K562 (cell line): ENCODE results near the gene PPP1R15B. TPM values are rescaled to one million over a fixed set of nuclear protein-coding genes. Genes with fewer than 3 reads are reported as not detected.

ENCODE experiments used
- ATAC-seq: fragments of 200-7000 bp; cut with Tn5 transposase; 3 replicates; pipeline ENCODE4 v1.9.1; 2020; ENCODE audit warnings: moderate library complexity
- BruUV-seq: library from RNA; stranded (reverse); fragments of 400-500 nt; replicated peaks from 2 replicates; lab custom pipeline; 2021; lab: Mats Ljungman, UMichigan
- CTCF ChIA-PET: fragments of 300-600 bp; formaldehyde crosslinking; extraction: SDS; loops from one replicate; lab custom pipeline; 2021; ENCODE audit warnings: low intra/inter-chr PET ratio; lab: Yijun Ruan, JAX
- POLR2A ChIA-PET: fragments of 300-600, 350-650 bp; sonication (Branson Sonifier 250); formaldehyde crosslinking; extraction: SDS; loops from one replicate; lab custom pipeline; 2021; ENCODE audit warnings: antibody characterized with exemption, inconsistent platforms; lab: Yijun Ruan, JAX
- DNase-seq, 4 experiments: peaks; one replicate each; pipeline versions ENCODE4 v3.0.0 to v3.0.0-alpha.2; 2011 to 2018; ENCODE audit warnings: low spot score in 3 of 4, mixed read lengths in 3 of 4; ENCODE audit errors: extremely low read depth in 1 of 4
- FAIRE-seq: peaks from 2 replicates; lab custom pipeline; 2011; peaks lifted over from hg19 to GRCh38; lab: Jason Lieb, UNC
- H2AFZ ChIP-seq: 2 replicates; pipeline ENCODE4 v1.6.0; 2011; ENCODE audit warnings: low read depth, low read length, control low read depth, inconsistent platforms
- H3K27ac ChIP-seq: fragments of 200-600 bp; 3 replicates; pipeline ENCODE4 v1.8.0; 2011; ENCODE audit warnings: low read depth, mild to moderate bottlenecking, control low read depth, inconsistent platforms, low read length, moderate library complexity, mixed read lengths; ENCODE audit errors: extremely low read depth
- H3K27me3 ChIP-seq, 2 experiments: fragments of 300-600 bp in 1 of 2; 2 replicates in 1 of 2; 3 replicates in 1 of 2; pipeline versions ENCODE4 v1.6.0 to v1.8.0; 2011; ENCODE audit warnings: inconsistent platforms in 2 of 2, low read length in 2 of 2, mild to moderate bottlenecking in 1 of 2, mixed read lengths in 1 of 2, moderate library complexity in 1 of 2; ENCODE audit not compliant: control insufficient read depth in 2 of 2, insufficient read depth in 2 of 2
- H3K36me3 ChIP-seq: fragments of 300-600 bp; 3 replicates; pipeline ENCODE4 v1.8.0; 2011; ENCODE audit warnings: mild to moderate bottlenecking, low read length, inconsistent platforms; ENCODE audit not compliant: control insufficient read depth, insufficient read depth
- H3K4me1 ChIP-seq, 2 experiments: fragments of 200-600 bp in 1 of 2; replicated peaks in 1 of 2; 2 replicates in 1 of 2; 3 replicates in 1 of 2; pipeline versions ENCODE4 v1.5.1 to v1.8.0; 2011; ENCODE audit warnings: inconsistent platforms in 2 of 2, low read length in 2 of 2, mild to moderate bottlenecking in 1 of 2, mixed read lengths in 1 of 2, moderate library complexity in 1 of 2; ENCODE audit not compliant: control insufficient read depth in 2 of 2, insufficient read depth in 2 of 2
- H3K4me2 ChIP-seq: 2 replicates; pipeline ENCODE4 v1.6.1; 2011; ENCODE audit warnings: low read length, control low read depth, inconsistent platforms, mixed read lengths; ENCODE audit not compliant: insufficient read depth
- H3K4me3 ChIP-seq: fragments of 200-600 bp; sonication (generic), shearing (Covaris generic); 2 replicates; pipeline ENCODE4 v1.5.1; 2016; ENCODE audit warnings: control low read depth, inconsistent platforms
- H3K79me2 ChIP-seq: fragments of 200-600 bp; 3 replicates; pipeline ENCODE4 v1.8.0; 2011; ENCODE audit warnings: low read length, inconsistent platforms; ENCODE audit not compliant: control insufficient read depth, insufficient read depth
- H3K9ac ChIP-seq, 2 experiments: 2 replicates each; pipeline versions ENCODE4 v1.6.0 to v1.6.1; 2011; ENCODE audit warnings: low read depth in 2 of 2, low read length in 2 of 2, control low read depth in 1 of 2, inconsistent platforms in 1 of 2, mild to moderate bottlenecking in 1 of 2, mixed read lengths in 1 of 2; ENCODE audit not compliant: insufficient read depth in 1 of 2
- H3K9me1 ChIP-seq: one replicate; pipeline ENCODE4 v1.6.0; 2011; ENCODE audit warnings: inconsistent platforms, mild to moderate bottlenecking, low read length, moderate library complexity; ENCODE audit not compliant: control insufficient read depth, insufficient read depth
- H3K9me3 ChIP-seq: replicated peaks from 2 replicates; pipeline ENCODE4 v1.5.1; 2011; ENCODE audit warnings: low read depth, low read length, inconsistent platforms; ENCODE audit not compliant: control insufficient read depth, insufficient read depth
- H4K20me1 ChIP-seq: replicated peaks from 2 replicates; pipeline ENCODE4 v1.6.1; 2011; ENCODE audit warnings: low read length, inconsistent platforms, mixed read lengths; ENCODE audit not compliant: control insufficient read depth, insufficient read depth
- GATAD2B ChIP-seq: fragments of 450-650 bp; IDR thresholded peaks from 2 replicates; pipeline ENCODE4 v1.6.1; 2017; ENCODE audit warnings: mild to moderate bottlenecking, borderline replicate concordance
- KDM4B ChIP-seq, 2 experiments: fragments of 450-650 bp in 1 of 2; sonication (generic) in 1 of 2; IDR thresholded peaks; 2 replicates each; pipeline ENCODE4 v1.6.1; 2016 to 2017; ENCODE audit warnings: borderline replicate concordance in 2 of 2, antibody characterized with exemption in 1 of 2, low read depth in 1 of 2, mild to moderate bottlenecking in 1 of 2
- MNT ChIP-seq, 2 experiments: fragments of 450-650 bp; conservative IDR thresholded peaks; 2 replicates each; pipeline ENCODE4 v1.6.1; 2017; ENCODE audit warnings: mild to moderate bottlenecking in 2 of 2, moderate library complexity in 2 of 2
- MYC ChIP-seq, 2 experiments: fragments of 250-450 bp in 1 of 2; sonication (Bioruptor Pico) in 1 of 2; IDR thresholded peaks; 2 replicates each; pipeline versions ENCODE4 v1.5.1 to v1.6.1; 2012 to 2021; ENCODE audit warnings: low read depth in 2 of 2, borderline replicate concordance in 1 of 2, improper control_type of control experiment in 1 of 2, low read length in 1 of 2, mild to moderate bottlenecking in 1 of 2, moderate library complexity in 1 of 2
- ZNF740 ChIP-seq, 3 experiments: fragments of 200-800 bp in 1 of 3; sonication (Bioruptor generic) in 1 of 3; sonication (generic) in 1 of 3; formaldehyde crosslinking in 1 of 3; IDR thresholded peaks; 2 replicates each; pipeline versions ENCODE4 v1.6.1 to v1.8.0; 2016 to 2022; ENCODE audit warnings: mild to moderate bottlenecking in 2 of 3, missing compliant biosample characterization in 2 of 3, missing genetic modification characterization in 2 of 3, missing genetic modification reagents in 1 of 3
- WGBS: fragments of 100-300 bp; shearing (Covaris generic); methylation state at CpG from one replicate; pipeline ENCODE4 v1.1.6; 2016; ENCODE audit warnings: low coverage, mixed read lengths; ENCODE audit not compliant: insufficient coverage; ENCODE audit errors: missing lambda C conversion rate; 5-methylcytosine and 5-hydroxymethylcytosine counted together
- in situ Hi-C: fragments of 300-500 bp; cut with MboI; formaldehyde crosslinking; loops from 4 replicates; pipeline ENCODE4 v1.15.0; 2018; ENCODE audit warnings: inconsistent platforms, mixed read lengths
- intact Hi-C: fragments of 100-400 bp; cut with micrococcal nuclease; formaldehyde crosslinking; loops from 2 replicates; pipeline ENCODE4 v1.14.2; 2022
- polyA plus RNA-seq, 8 experiments: library from polyadenylated mRNA; depleted of rRNA in 4 of 8; stranded (reverse) in 5 of 8; unstranded in 3 of 8; fragments of >200 nt; fragmentation: Nextera tagmentation in 2 of 8; fragmentation: Illumina TruSeq in 1 of 8; extraction: Ambion mirVana in 2 of 8; extraction: Trizol in 1 of 8; gene quantifications; 2 replicates each; pipeline versions ENCODE4 v1.2.1 to v1.2.3, GENCODE V29; 2011 to 2014; ENCODE audit warnings: inconsistent platforms in 1 of 8, missing spikeins in 1 of 8
- total RNA-seq, 7 experiments: library from RNA; depleted of rRNA in 6 of 7; stranded (reverse); fragments of >200 nt in 6 of 7; fragmentation: Illumina TruSeq in 2 of 7; extraction: Trizol in 2 of 7; gene quantifications; 2 replicates each; pipeline versions ENCODE4 v1.2.1 to v1.2.3, GENCODE V29; 2011 to 2021; ENCODE audit warnings: low replicate concordance in 1 of 7
- TF ChIP-seq, protein P1 (sequence below): fragments of 250-450 bp; sonication (Bioruptor Pico); IDR thresholded peaks from 2 replicates; pipeline ENCODE4 v1.4.0; 2020; ENCODE audit warnings: mild to moderate bottlenecking, moderate library complexity

PPP1R15B gene
- total and polyA plus RNA-seq, 9 of the 15 experiments (the other 6 are each of a cell fraction or from before 2014, with no cell fraction given) = 17.0 to 48.1 (median 30.8) TPM

GRCh38 chr1:204408602-204409001, 3.0 kb downstream of the PPP1R15B start (continued):
- TF ChIP-seq, protein P1, sequence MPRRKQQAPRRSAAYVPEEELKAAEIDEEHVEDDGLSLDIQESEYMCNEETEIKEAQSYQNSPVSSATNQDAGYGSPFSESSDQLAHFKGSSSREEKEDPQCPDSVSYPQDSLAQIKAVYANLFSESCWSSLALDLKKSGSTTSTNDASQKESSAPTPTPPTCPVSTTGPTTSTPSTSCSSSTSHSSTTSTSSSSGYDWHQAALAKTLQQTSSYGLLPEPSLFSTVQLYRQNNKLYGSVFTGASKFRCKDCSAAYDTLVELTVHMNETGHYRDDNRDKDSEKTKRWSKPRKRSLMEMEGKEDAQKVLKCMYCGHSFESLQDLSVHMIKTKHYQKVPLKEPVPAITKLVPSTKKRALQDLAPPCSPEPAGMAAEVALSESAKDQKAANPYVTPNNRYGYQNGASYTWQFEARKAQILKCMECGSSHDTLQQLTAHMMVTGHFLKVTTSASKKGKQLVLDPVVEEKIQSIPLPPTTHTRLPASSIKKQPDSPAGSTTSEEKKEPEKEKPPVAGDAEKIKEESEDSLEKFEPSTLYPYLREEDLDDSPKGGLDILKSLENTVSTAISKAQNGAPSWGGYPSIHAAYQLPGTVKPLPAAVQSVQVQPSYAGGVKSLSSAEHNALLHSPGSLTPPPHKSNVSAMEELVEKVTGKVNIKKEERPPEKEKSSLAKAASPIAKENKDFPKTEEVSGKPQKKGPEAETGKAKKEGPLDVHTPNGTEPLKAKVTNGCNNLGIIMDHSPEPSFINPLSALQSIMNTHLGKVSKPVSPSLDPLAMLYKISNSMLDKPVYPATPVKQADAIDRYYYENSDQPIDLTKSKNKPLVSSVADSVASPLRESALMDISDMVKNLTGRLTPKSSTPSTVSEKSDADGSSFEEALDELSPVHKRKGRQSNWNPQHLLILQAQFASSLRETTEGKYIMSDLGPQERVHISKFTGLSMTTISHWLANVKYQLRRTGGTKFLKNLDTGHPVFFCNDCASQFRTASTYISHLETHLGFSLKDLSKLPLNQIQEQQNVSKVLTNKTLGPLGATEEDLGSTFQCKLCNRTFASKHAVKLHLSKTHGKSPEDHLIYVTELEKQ (CRISPR knock-in tag) = no peak

- Histone ChIP-seq H3K4me2 (peak overlapping the region; percentile 99), H3K27ac (no peak overlapping the region; the same call in 2 of the 3 replicates), H3K9me3 (no peaks in the 10 kb centered on the region), H3K79me2 (peaks cover 83% of the 10 kb centered on the region), H3K4me3 (peak overlapping the region; percentile 90), H2AFZ (no peak overlapping the region), H3K9me1 (no peaks in the 10 kb centered on the region), H3K4me1 (peaks cover 4 to 7% of the 10 kb centered on the region in 2 experiments; a peak in 3 of 5 replicates), H3K9ac (peak overlapping the region; percentile 29 to 95; a peak in 3 of 4 replicates), H3K27me3 (no peaks in the 10 kb centered on the region), H4K20me1 (peaks cover 55% of the 10 kb centered on the region), H3K36me3 (peaks cover 75% of the 10 kb centered on the region)
- CTCF ChIA-PET = interaction anchor here (0.8 kb wide), 1 partner anchor 23 kb away, joined by 3 read pairs; no protein-coding TSS in a partner anchor
- no TSS peak for BruUV-seq
- FAIRE-seq = no peak
- DNase-seq = peak in 2 of 4 experiments; percentile 54 to 78
- 0% methylated on average over 2 of the region's 2 CpGs for WGBS
- in situ Hi-C loops = no loop called here
- intact Hi-C loops = no loop called here
- ATAC-seq = peak; percentile 37
- POLR2A ChIA-PET = interaction anchor here (0.9 to 5.8 kb wide), 6 partner anchors 9 to 644 kb away, joined by 3 to 87 read pairs (median 5); partner anchors contain the start of gene MDM4
- TF ChIP-seq MYC (IDR thresholded peaks at IDR 0.05; ENCODE audit: low read depth, low read length) (0 out of 2 replicates have a peak, but pooled peaks have one; percentile 12), MYC (CRISPR knock-in tag; IDR thresholded peaks at IDR 0.05; ENCODE audit: borderline replicate concordance, low read depth) (no peak), MNT (conservative IDR thresholded peaks at IDR 0.05) (peak in 1 of 2 experiments; percentile 55; a peak in 2 of 4 replicates), KDM4B (IDR thresholded peaks at IDR 0.05; ENCODE audit: borderline replicate concordance in 2 of 2, low read depth in 1 of 2) (no peak), GATAD2B (no peak), ZNF740 (CRISPR knock-in tag; IDR thresholded peaks at IDR 0.05) (no peak), ZNF740 (tag; IDR thresholded peaks at IDR 0.05) (no peak)
Measured at GRCh38 chr1:204408074-204408507, 3.5 kb downstream of the PPP1R15B start.
